Thymus (tissue), 11 donors: ENCODE data around the gene SMIM13. TPM values are rescaled to one million over a fixed set of nuclear protein-coding genes. Genes with fewer than 3 reads are reported as not detected.

Experiments
- DNase-seq, 9 donors: peaks; one replicate each; pipeline ENCODE4 v3.0.0-alpha.2; 2013; ENCODE audit warnings: low spot score in 9 of 9, low read depth in 6 of 9, missing footprints in 1 of 9
- H3K27ac ChIP-seq, 2 donors: one replicate each; pipeline ENCODE4 v1.5.1; 2013; ENCODE audit warnings: control low read depth in 1 of 2, low read depth in 1 of 2, low read length in 1 of 2, mild to moderate bottlenecking in 1 of 2, moderate library complexity in 1 of 2
- H3K27me3 ChIP-seq, 2 donors: one replicate each; pipeline ENCODE4 v1.5.1; 2013; ENCODE audit warnings: low read length in 1 of 2; ENCODE audit not compliant: control insufficient read depth in 2 of 2, insufficient read depth in 1 of 2
- H3K36me3 ChIP-seq, 2 donors: one replicate each; pipeline ENCODE4 v1.5.1; 2013; ENCODE audit warnings: low read length in 1 of 2, mild to moderate bottlenecking in 1 of 2, moderate library complexity in 1 of 2; ENCODE audit not compliant: control insufficient read depth in 2 of 2, insufficient read depth in 2 of 2
- H3K4me1 ChIP-seq, 2 donors: one replicate each; pipeline ENCODE4 v1.5.1; 2013; ENCODE audit warnings: low read length in 2 of 2; ENCODE audit not compliant: control insufficient read depth in 2 of 2, insufficient read depth in 2 of 2
- H3K4me3 ChIP-seq, 2 donors: one replicate each; pipeline ENCODE4 v1.5.1; 2013; ENCODE audit warnings: low read length in 2 of 2, control low read depth in 1 of 2, mild to moderate bottlenecking in 1 of 2
- H3K9me3 ChIP-seq, 2 donors: one replicate each; pipeline ENCODE4 v1.5.1; 2013; ENCODE audit warnings: low read length in 1 of 2, mild to moderate bottlenecking in 1 of 2; ENCODE audit not compliant: control insufficient read depth in 2 of 2, insufficient read depth in 1 of 2
- WGBS: extraction: QIAGEN DNeasy Blood & Tissue Kit; methylation state at CpG from one replicate; pipeline ENCODE4 v1.1.7; 2013; 5-methylcytosine and 5-hydroxymethylcytosine counted together
- polyA plus RNA-seq: library from polyadenylated mRNA; stranded (reverse); fragments of 200-250 nt; gene quantifications from one replicate; pipeline ENCODE4 v1.2.3, GENCODE V29; 2013
- total RNA-seq: library from RNA; stranded (reverse); fragments of 120-200 nt; gene quantifications from one replicate; pipeline ENCODE4 v1.2.4, GENCODE V29; 2013
- donor health status: healthy.

SMIM13 gene
- total and polyA plus RNA-seq, 2 donors: 4.5 to 4.8 TPM

DNA sequence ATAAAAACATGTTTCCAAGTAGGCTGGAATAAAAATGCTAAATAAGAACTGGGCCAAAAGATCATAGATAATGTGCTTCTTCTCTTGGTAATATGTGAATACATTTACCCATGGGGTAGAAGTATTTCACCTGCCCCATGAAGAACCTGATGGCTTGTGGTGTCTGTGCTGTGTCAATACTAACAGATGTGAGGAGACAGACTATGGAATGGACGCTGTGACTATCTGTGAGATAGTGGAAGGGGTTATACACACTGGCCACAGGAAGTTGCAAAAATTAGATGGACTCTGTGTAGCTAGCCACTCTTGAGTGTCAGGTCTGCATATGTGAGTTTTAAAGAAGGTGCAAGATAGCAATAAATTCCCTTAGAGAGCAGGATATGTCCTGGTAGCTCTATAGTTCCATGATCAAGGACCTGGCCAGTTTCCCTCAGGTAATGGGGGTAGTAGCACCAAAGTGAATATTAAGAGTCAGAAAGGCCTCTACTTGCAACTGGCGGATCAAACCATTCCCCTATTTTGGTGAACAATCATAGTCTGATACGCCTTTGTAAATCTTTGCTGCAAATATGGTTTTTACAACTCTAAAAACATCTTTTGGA is 90.2 kb downstream of the SMIM13 start:
- H3K27me3 ChIP-seq: no peaks in the 10 kb centered on the region
- 98% methylated on average over 3 of the region's 3 CpGs for WGBS
- peaks cover 30 to 53% of the 10 kb centered on the region in 2 donors for H3K36me3 ChIP-seq
- peaks cover 0 to 3% of the 10 kb centered on the region in 2 donors for H3K9me3 ChIP-seq
- H3K4me3 ChIP-seq: no peak overlapping the region
- no peak overlapping the region for H3K27ac ChIP-seq
- no peaks in the 10 kb centered on the region for H3K4me1 ChIP-seq
- DNase-seq: no peak

DNA sequence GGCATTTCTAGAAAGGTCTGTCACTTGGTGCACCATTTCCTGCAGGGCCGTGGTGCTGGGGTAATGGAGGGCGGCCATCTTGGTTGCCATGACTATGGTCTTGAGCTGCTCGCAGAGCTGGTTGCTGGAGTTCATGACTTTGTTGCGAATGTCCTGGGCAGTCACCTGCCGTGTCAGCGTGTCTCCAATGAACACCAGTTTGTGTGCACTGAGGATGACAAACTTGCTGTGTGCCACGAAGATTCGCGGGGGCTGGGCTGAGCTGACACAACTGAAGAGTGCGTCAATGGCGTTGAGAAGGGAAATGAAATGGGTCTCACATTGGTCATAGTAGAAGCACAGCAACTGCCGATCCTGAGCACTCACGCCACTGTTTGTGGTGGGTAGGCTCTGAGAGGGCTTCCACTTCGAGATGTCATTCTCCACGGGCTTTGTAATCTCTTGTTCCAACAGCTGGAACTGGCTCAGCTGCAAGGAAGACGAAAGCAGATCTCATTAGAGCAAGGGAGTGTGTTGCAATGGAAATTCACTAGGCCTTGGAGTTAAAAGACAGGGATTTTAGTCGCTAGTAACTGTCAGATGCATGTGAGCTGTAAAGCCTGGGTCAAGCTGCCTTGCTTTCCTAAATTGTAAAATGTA is 91.7 kb downstream of the SMIM13 start:
- Histone ChIP-seq H3K36me3 (peaks cover 43 to 66% of the 10 kb centered on the region in 2 donors), H3K27ac (no peak overlapping the region), H3K4me3 (no peak overlapping the region)

DNA sequence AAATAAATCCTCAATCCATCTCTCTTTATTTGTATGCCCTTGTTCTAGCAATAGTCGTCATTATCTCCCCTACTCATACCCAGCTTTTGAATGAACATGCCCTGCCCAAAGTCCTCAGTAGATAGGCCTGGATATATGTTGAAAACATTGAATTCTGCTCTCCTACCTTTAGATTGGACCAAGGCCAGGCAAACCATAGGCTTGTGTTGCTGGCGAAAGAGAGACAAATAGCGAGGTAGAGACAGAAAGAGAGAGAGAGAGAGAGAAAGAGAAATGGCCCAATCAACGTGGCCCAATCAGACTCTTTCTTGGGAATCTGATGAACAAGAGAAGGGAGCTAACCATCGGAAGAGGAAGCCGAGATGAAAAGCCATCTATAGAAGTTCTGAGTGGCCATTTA is 93.7 kb downstream of the SMIM13 start:
- Histone ChIP-seq H3K4me1 (peaks cover 3 to 5% of the 10 kb centered on the region in 2 donors), H3K27me3 (no peaks in the 10 kb centered on the region), H3K4me3 (no peak overlapping the region), H3K9me3 (no peaks in the 10 kb centered on the region), H3K27ac (no peak overlapping the region), H3K36me3 (peaks cover 58 to 79% of the 10 kb centered on the region in 2 donors)
- WGBS: 95% methylated on average over 6 of the region's 6 CpGs
- no peak for DNase-seq

More for the DNA sequence above, 91.7 kb downstream of the SMIM13 start:
- no peaks in the 10 kb centered on the region for H3K4me1 ChIP-seq
- WGBS: 97% methylated on average over 17 of the region's 17 CpGs
- no peak for DNase-seq
- no peaks in the 10 kb centered on the region for H3K9me3 ChIP-seq
- no peaks in the 10 kb centered on the region for H3K27me3 ChIP-seq

Other genes starting within 250 kb of the SMIM13 start
- not detected for gene GCM2, start 211.8 kb upstream of the SMIM13 start, total RNA-seq
- 0.05 TPM for gene GCM2, start 211.8 kb upstream of the SMIM13 start, polyA plus RNA-seq
- gene SYCP2L, start 206.8 kb upstream of the SMIM13 start, total RNA-seq: 0.99 TPM
- gene SYCP2L, start 206.8 kb upstream of the SMIM13 start, polyA plus RNA-seq: 0.43 TPM
- 0.76 TPM for gene ELOVL2, start 49.5 kb upstream of the SMIM13 start, total RNA-seq
- gene ELOVL2, start 49.5 kb upstream of the SMIM13 start, polyA plus RNA-seq: 0.91 TPM
- gene ERVFRD-1, start 17.9 kb downstream of the SMIM13 start, total RNA-seq: 0.14 TPM
- 0.02 TPM for gene ERVFRD-1, start 17.9 kb downstream of the SMIM13 start, polyA plus RNA-seq
- 29.4 TPM for gene NEDD9, start 138.8 kb downstream of the SMIM13 start, total RNA-seq
- 15.0 TPM for gene NEDD9, start 138.8 kb downstream of the SMIM13 start, polyA plus RNA-seq